SK-N-SH treated with all-trans-retinoic acid at 6 μM for 48 hours (cell line): ENCODE results near the gene ITGB1BP1.

ENCODE experiments used
- CREB5 ChIP-seq: fragments of 250-450 bp; sonication (Bioruptor Pico); IDR thresholded peaks from 2 replicates; pipeline ENCODE4 v1.5.1; 2020; ENCODE audit warnings: low read depth, mild to moderate bottlenecking, moderate library complexity
- CSDC2 ChIP-seq: fragments of 250-450 bp; sonication (Bioruptor Pico); IDR thresholded peaks from 2 replicates; pipeline ENCODE4 v1.5.0; 2020; ENCODE audit warnings: mild to moderate bottlenecking, moderate library complexity
- SNAI2 ChIP-seq: fragments of 250-450 bp; sonication (Bioruptor Pico); IDR thresholded peaks from 2 replicates; pipeline ENCODE4 v1.5.0; 2020; ENCODE audit warnings: mild to moderate bottlenecking, moderate library complexity
- TOX ChIP-seq: fragments of 250-450 bp; sonication (Bioruptor Pico); IDR thresholded peaks from 2 replicates; pipeline ENCODE4 v1.8.0; 2021; ENCODE audit warnings: mild to moderate bottlenecking, moderate library complexity, borderline replicate concordance

GRCh38 chr2:9401059-9401547 lies 22.2 kb downstream of the ITGB1BP1 start:
- TF ChIP-seq SNAI2 (no peak), CSDC2 (no peak), TOX (no peak), CREB5 (CRISPR knock-in tag) (no peak)
